Stimulated activated CD8-positive, alpha-beta memory T cell treated with anti-CD3 and anti-CD28 coated beads, Interleukin-7, amount 100 ng/mL, for 1 hour (primary cell): ENCODE measurements around the gene MYH3.
"Not testable (repeated sequence)": the region's sequence is repeated elsewhere in the genome, so short reads cannot be mapped to it uniquely, and the experiment has no call there.

Experiments
- DNase-seq, 2 donors: peaks; one replicate each; pipeline ENCODE4 v3.0.0-alpha.2; 2020; ENCODE audit warnings: low read depth in 2 of 2

The MYH3 gene

GRCh38 chr17:10657148-10657547, at the start of gene MYH3:
Gene MYH3 (minus strand): TSS chr17:10657309. CDS start chr17:10655064, 2,245 bp downstream.
- DNase-seq: no peak

GRCh38 chr17:10705727-10706126, 48.6 kb upstream of the MYH3 start:
- no peak for DNase-seq

GRCh38 chr17:10702574-10702973, 45.5 kb upstream of the MYH3 start:
- DNase-seq: no peak

GRCh38 chr17:10699856-10700255, 42.7 kb upstream of the MYH3 start:
- no peak for DNase-seq

DNA sequence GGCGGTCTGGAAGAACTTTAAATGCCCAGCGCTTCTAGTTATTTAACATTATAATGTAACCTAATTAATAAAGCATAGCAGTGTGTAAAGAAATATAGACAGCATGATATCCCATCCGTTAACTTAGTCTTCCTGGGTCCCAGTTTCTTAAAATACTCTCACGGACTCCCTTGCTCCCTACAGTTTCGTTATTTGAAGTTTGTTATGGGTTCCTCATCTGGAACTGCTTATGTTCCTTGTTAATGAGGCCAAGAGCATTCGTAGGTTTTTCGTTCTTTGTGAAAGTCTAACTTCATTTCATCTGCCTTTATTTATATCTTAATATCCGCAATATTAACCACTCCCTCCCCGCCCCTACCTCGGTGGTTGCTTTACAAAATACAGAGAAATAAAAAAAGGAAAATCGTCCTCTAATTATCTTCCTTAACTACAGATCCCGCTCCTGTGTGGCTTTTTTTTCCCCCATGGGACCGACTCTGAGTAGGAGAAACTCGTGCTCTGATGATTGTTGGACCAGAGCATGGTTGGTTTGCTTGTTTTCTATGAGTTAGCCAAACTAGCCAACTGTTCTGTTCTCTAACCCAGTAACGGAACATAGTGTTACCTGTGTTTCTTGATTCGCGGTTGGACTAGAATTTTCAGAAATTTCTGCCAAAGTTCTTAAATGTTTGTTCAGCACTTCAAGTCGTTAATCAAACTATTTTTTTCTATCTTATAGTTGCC, 41.1 kb upstream of the MYH3 start:
- no peak for DNase-seq

DNA sequence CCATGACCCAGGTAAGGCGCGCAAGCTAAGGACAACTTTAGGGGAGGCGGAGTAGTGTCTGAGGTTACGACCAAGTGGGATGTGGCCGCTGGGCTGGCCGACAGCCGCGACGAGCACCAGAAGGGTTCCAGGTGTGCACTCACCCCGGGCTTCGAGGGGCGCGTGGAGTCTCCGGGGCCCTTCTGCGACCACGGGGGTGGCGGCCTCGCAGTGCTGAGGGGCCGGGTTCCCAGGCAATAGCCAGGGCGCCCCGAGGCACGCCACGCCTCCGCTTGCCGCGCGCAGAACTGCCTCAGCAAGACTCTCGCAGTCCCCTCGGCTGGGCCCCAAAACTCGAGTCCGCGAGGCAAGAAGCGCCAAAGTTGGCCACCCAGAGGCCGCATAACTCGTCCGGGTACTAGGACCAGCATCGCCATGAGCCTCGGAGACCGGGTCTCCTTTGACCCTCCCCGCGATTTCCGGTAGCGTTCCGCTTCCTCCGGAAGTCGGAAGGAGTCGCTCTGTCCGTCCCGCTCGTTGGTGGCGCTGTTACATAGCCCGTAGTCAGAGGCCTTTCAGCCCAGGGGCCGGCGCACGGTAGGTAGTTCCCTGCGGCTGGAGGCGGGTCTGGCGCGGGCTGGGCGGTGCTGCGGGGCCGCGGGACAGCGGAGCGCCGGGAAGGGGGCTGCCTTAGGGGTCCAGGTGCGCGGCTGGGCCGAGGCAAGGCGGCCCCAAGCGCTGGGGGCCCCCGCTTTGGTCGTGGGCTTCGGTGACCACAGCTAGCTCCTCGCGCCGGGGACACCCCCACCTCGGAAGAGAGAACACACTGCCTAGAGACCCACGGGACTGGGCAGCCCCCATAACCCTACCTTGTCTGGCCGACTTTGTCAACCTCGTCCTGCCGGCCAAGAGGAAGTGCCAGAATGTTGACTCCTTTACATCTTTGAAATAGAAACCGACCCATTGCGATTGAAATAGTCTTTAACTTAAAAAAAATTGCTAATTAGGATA, 40.3 kb upstream of the MYH3 start, which contains the start of the genes ADPRM and SCO1:
Gene ADPRM, plus strand, starts transcription at position 503 of the 990 bp plus-strand sequence. CDS start 7,333 bp downstream, outside the sequence.
Gene SCO1, minus strand, starts transcription at position 442 of the 990 bp plus-strand sequence. Its CDS starts 26 bp downstream, at position 416.
- peak; percentile 79 to 83 for DNase-seq

GRCh38 chr17:10695875-10696407, 38.8 kb upstream of the MYH3 start:
- not testable (repeated sequence) for DNase-seq

GRCh38 chr17:10687499-10687898, 30.4 kb upstream of the MYH3 start:
- no peak for DNase-seq

DNA sequence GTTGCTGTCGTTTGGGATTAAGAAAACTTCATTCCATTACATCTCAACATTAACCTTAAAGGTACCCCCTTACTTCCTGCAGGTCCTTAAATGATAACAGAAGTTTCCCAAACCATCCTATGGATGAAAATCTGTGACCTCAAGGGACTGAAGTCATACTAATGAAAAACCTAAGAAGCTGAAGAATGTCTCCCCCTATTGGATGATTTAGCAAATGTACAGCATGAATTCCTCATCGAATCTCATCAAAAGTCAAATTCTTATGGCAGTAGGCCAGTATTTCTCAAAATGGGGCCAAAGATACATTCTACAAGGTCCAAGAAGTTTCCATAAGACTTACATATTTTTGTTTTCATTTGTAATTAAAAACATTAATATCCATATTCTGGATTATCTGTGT, 26.7 kb upstream of the MYH3 start:
- DNase-seq: no peak

- DNase-seq: no peak
Measured at GRCh38 chr17:10681866-10682446, 24.8 kb upstream of the MYH3 start.

DNA sequence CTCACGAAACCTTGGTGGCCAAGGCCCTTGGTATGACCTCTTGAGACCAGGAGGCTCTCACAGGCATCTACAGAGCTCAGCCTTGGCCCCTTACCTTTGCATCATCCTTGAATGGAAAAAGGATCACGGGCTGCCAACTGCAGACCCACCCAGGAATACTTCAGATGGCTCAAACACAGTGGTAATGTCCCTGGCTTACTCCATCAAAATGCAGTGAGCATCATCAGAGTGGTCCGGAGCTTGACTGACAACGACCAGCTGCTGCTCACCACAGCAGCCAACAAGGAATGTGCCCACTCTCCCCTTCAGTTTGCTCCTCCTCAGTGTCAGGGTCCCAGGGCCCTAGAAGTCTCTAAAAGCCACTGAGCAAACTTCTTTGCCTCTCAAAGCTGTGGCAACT, 17.6 kb upstream of the MYH3 start:
- no peak for DNase-seq

DNA sequence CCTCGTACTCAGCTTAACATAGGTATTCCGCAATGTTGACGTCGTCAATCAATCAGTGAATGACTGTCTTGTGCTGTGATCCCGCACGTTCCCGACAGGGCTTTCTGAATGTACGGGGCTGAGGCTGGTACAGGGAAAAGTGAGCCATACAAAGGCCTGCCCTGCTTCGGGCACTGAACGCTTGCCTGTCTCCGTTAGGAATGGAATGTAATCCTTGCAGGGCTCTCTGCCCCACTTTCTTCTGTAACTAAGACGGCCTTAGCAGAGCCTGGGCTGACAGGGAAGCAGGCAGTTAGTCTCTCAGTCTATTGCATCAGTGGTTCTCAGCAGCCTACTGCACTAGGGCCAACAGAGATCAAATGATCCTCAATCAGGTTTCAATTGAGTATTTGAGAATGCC, 16.2 kb upstream of the MYH3 start:
- DNase-seq: no peak

DNA sequence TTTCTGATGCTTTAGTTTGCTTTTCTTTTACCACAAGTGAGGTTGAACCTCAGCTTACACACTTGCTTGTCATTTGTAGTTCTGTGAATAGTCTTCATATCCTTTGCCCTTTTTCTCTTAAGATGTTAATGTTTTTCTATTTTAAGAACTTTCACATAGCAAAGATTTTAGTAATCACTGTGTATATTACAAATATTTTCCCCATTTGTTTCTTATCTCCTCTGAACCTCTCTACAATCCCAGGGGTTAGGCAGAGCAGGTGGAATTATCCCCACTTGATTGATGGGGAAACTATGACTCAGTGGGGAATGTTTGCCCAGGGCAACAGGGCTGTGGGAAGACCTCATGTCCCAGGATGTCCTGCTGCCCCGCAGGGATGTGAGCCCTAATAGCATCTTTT, 11.7 kb upstream of the MYH3 start:
- DNase-seq: no peak

DNA sequence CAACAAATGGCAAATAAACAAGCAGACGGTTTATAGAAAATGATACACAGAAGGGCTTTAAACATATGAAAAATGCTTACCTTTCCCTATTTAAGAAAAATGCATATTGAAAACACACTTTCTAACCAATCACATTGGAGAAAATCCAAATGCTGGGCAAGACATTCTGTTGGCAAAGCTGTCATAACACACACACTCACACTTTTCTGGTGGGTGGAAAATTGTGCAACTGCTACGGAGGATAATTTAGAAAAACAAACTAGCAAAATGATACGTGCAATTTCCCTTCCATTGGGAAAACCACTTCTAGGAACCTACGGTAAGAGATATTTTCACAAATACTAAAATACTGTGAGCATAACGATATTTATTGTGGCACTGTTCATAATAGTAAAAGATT, 9.8 kb upstream of the MYH3 start:
- DNase-seq: no peak

DNA sequence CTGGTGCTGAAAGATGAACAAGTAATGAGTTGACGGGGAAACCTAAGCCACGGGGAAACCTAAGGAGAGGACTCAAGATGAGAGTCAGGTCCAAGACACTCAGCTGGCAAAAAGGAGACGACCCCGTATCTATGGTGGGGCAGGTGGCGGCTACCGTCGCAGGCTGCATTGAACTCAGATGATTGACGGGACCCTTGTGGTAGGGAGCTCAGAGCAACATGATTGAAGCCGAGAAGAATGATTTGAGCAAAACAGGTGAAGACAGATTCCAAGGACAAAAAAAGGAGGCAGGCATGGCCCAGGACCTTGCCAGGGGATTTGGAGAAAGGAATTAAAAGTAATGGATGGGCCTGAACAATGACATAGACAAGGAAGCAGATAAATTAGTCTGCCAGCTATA, 7.5 kb upstream of the MYH3 start:
- no peak for DNase-seq

- DNase-seq: no peak
Measured at GRCh38 chr17:10663231-10663630, 6.1 kb upstream of the MYH3 start.

GRCh38 chr17:10661437-10661836, 4.3 kb upstream of the MYH3 start:
- no peak for DNase-seq

DNA sequence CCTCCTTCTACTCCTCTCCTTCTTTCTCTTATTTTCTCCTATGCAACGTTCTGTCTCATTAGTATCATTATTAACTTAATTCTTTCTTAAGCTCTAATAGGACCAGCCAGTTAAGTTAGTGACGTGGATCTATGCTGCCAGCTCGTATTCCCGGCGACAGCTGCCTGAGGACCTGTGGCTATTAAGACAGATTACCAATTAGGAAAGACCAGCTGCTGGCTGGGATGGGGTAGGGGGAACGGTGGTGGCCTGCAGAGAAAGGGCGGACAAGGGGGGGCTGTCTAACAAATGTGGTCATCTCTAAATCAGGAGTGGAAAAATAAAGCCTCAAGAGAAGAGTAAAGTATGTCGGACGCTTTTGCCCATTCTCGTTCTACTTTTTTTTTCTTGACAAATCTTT, 770 bp upstream of the MYH3 start:
- DNase-seq: no peak

DNA sequence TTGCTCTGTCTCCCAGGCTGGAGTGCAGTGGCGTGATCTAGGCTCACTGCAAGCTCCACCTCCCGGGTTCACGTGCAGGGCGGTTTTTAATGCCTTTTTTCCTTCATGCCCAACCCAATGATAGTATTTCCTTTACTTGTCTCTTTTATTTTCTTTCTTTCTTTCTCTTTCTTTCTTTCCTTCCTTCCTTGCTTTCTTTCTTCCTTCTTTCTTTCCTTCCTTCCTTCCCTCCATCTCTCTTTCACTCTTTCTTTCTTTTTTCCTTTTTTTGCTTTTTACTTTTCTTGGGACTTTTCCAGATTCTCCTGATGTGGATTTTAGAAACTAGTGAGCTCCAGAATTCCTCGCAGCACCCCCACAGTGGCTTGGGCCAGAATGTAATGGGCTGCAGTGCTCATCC, 3.1 kb downstream of the MYH3 start:
- DNase-seq: no peak

DNA sequence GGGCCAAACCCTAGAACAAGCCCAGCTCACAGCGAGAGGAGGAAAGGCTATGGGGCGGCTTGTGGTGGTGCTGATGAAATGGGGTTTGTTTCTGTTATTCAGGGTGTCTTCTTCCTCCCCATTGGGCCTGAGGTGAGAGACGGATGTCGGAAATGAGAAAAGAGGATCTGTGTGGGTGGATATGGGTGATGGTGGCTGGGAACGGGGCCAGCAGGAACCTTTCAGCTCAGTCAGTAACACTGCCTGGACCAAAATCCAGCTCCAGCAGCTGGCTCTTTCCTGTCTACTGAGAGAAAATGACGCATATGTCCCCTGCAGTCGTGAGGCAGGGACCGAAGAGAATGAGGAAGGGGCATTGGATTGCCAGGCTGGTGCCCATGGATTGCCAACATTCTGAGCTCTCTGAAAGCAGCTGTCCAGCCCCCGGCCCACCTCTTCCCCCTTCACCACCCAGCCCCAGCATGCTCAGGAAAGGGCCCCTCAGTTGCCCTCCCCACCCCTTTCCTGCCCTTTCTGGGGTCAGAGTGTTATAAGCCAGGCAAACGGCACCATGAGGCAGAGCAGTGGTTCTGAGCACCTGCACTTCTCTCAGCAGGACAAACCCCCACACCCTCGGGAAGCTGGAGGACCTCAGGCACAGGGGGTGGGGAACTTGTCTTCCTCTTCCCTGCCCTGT, 4.0 kb downstream of the MYH3 start:
- no peak for DNase-seq

DNA sequence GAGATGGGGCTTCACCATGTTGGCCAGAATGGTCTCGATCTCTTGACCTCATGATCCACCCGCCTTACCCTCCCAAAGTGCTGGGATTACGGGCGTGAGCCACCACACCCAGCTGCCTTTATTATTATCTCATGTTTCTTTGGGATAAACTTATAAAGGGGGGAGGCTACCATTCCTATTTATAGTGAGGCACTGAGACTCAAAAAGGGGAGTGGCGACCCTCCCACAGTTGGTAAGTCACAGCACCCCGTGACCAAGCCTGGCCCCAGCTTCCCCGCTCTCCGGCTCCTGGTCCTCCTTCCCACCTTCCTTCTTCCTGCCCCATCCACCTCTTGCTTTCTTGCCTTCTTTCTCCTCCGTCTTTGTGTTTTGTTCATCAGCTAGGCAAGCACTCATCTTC, 5.2 kb downstream of the MYH3 start:
- no peak for DNase-seq
